Measurements from ENCODE around the gene PRRC1. TPM values are rescaled to one million over a fixed set of nuclear protein-coding genes. Genes with fewer than 3 reads are reported as not detected.

The PRRC1 gene
- total RNA-seq, 1 donor from 2014 or later: 56.9 TPM

Other genes with a start within 250 kb of the PRRC1 start
- not detected in 2 replicates for gene MEGF10, start 226.8 kb upstream of the PRRC1 start, total RNA-seq
- gene CTXN3, start 131.4 kb downstream of the PRRC1 start, total RNA-seq: not detected in 2 replicates
- not detected in 2 replicates for gene CCDC192, start 185.8 kb downstream of the PRRC1 start, total RNA-seq